SK-N-DZ (cell line): ENCODE measurements around the gene CUEDC2.

Experiments
- DNase-seq: peaks from one replicate; pipeline ENCODE4 v3.0.0-alpha.2; 2015; ENCODE audit warnings: low spot score

Gene CUEDC2

DNA sequence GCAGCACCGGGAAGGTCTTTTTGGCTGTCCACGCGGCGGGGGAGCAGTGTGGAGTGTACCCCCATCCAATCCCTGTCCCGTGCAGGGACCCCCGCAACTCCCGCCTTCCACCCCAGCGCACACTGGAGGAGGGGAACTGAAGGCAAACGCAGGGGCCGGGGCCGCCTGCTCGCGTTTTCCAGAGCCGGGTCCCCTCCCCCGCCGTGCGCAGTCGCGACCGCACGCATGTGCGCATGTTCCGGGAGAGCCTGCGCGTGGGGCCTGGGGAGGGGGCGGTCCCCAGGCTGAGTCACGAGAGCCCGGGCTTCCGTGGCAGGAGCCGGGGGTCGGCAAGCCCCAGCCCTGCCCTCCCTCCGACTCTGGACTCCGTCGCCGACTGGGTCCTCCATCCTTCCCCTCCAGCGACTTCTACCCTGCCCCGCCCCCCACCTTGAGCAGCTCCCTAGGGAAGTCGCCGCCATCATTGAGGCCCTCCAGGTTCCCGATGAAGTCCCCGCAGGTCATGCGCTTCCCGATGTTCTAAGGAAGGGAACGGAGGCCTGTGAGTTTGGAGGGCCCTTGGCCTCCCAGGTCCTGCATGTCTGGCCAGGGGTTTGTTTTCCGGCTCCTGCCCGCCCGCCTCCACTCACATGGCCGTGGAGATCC is 21.8 kb downstream of the CUEDC2 start:
- DNase-seq, result peak; percentile 61

- DNase-seq, result no peak
Measured at GRCh38 chr10:102409604-102410428, 22.6 kb downstream of the CUEDC2 start.

- peak; percentile 73 for DNase-seq
Measured at GRCh38 chr10:102408728-102409603, 23.4 kb downstream of the CUEDC2 start.

GRCh38 chr10:102408131-102408727 is 24.1 kb downstream of the CUEDC2 start:
- DNase-seq, result no peak

DNA sequence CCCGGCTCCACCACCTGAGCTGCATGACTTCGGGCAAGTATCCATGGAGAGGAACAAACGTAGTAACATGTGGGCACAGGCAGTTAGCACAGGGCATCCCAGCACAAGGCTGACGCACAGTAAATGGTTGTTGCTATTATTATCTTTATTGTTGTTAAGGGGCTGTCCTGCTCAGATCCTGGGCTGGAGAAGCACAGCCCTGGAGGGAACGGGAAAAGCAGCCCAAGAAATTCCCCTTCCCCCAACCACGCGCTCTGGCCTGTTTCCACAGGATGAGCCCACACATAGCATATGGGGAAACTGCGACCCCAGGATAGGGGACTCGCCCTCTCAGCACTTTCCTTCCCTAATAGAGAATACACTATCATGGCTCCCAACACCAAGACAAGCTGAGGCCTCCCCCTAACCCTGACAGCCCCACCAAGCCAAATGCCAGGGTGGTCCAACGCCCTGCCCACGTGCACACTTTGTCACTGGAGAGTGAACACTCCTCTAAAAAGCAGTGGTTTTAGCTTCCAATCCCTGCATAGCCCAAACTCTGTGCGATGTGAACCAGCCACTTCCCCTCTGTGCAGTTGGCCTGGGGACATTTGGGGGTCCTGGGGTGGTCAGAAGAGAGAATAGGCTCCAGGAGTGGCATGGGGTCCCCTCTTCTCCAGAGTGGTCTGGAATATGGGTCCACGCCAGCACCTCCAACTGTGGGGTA is 24.8 kb downstream of the CUEDC2 start:
- DNase-seq, result no peak

DNA sequence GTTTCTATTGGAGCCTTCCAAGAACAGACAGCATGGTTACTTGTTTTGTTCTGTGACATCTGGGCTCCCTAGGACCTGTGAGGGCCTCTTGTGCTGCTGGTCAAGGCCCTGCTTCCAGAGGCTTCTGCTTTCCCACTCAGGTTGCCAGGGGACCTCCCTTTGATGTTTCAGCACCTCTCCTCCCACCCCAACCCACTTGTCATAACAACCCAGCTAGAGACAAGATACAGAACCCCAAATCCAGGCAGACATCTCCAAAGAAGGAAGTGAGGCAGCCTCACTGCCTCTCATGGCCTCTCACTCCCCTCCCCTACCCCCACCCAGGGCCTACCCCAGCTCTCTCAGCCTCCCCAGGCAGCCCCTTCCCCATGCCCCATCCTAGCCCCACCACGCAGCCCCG is 25.6 kb downstream of the CUEDC2 start:
- no peak for DNase-seq

GRCh38 chr10:102405632-102406031 is 26.7 kb downstream of the CUEDC2 start:
- DNase-seq, result no peak

- DNase-seq, result no peak
Measured at GRCh38 chr10:102405108-102405571, 27.2 kb downstream of the CUEDC2 start.

DNA sequence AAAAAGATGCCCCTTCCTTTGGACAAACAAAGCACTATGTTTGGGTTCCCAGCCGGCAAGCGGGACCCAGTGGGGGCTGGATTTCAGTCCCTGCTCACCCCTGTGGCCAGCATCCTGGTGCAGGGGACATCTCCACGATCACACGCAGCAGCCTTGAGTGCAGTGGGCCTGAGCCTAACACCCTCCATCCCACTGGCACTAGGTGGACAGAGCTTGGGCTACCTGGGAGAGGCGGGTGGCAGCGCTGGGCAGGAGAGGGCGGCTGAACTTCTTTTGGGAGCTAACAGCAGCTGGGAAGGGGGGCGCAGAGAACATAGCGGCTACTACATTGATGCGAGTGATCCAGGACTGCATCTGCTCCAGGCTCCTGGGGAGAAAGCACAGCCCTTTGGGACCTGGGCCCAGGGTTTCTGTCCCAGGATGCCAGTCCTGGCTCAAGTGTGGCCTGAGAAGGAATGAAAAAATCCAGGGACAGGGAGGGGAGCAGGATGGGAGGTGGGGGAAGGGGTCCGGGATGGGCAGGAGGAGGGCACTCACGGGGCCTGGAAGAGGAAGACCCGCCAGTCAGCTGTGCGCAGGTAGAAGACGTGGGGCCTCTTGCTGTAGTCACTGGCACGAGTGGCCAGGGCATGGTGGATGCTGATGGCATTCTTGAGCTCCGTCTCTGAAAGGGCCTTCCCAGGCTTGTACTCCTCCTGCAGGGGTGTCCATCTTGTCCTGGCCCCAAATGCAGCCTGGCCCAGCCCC is 27.8 kb downstream of the CUEDC2 start:
- no peak for DNase-seq

DNA sequence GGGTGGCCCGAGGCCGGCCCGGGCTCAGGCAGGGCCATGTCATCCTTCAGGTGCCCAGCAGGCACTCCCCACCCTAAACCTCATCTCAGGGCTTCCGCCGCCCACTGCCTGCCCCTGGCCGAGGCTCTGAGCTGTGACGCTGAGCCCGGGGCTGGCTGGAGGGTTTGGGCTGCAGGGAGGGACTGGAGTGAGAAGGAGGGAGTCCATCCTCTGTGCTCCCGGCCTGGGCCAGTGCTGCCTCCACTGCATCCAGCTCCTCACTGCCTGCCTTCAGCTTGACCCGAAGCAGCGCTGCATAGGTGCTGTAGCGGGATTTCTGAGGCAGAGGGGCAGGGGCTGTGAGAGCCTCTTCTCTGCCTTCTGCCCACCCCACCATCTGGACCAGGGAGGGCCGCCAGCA is 29.3 kb downstream of the CUEDC2 start:
- no peak for DNase-seq

GRCh38 chr10:102402512-102402896 is 29.9 kb downstream of the CUEDC2 start:
- no peak for DNase-seq

- DNase-seq, result no peak
Measured at GRCh38 chr10:102401735-102402511, 30.5 kb downstream of the CUEDC2 start.

- no peak for DNase-seq
Measured at GRCh38 chr10:102401342-102401654, 31.1 kb downstream of the CUEDC2 start.

DNA sequence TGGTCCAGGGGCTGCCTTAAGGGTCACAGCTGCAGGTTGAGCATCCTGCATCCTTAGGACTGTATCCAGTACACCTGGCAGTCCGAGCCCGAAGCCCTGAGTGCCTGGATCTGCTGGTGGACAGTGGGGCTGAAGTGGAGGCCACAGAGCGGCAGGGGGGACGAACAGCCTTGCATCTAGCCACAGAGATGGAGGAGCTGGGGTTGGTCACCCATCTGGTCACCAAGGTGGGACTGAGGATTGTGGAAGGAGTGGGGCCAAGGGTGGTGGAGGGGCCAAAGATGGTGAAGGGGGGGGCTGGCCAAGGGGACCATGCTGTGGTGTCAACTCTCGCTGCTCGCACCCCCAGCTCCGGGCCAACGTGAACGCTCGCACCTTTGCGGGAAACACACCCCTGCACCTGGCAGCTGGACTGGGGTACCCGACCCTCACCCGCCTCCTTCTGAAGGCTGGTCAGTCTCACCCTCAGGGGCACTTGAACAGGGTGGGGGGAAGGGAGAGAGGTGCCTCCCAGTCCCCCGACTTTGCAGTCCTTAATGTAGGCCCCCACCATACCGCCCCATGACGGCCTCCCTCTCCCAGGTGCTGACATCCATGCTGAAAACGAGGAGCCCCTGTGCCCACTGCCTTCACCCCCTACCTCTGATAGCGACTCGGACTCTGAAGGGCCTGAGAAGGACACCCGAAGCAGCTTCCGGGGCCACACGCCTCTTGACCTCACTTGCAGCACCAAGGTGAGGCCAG is 31.6 kb downstream of the CUEDC2 start:
- no peak for DNase-seq

GRCh38 chr10:102400076-102400475 is 32.3 kb downstream of the CUEDC2 start:
- no peak for DNase-seq

GRCh38 chr10:102399217-102400021 is 33.0 kb downstream of the CUEDC2 start:
- peak; percentile 83 for DNase-seq

DNA sequence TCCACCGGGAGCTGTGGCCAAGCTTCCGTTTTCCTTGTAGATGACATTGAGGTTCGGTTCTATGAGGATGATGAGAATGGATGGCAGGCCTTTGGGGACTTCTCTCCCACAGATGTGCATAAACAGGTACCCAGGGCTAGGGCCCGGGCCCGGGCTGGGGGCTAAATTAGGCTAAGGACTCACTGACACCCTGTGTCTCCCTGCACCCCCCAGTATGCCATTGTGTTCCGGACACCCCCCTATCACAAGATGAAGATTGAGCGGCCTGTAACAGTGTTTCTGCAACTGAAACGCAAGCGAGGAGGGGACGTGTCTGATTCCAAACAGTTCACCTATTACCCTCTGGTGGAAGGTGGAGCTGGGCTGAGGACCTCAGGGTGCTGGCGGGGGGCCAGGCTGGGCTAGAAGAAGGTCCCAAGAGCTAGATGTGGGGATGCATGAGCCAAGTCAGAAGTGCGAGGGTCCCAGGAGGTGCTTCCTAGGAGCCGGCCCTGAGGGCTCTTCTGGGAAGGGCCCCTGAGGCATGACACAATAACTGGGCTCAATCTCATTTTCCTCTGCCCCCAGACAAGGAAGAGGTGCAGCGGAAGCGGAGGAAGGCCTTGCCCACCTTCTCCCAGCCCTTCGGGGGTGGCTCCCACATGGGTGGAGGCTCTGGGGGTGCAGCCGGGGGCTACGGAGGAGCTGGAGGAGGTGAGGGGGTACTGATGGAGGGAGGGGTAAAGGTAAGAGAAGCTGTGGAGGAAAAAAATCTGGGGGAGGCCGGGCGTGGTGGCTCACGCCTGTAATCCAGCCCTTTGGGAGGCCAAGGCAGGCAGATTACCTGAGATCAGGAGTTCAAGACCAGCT is 34.0 kb downstream of the CUEDC2 start:
- no peak for DNase-seq
